Activated naive CD4-positive, alpha-beta T cell treated with anti-CD3 and anti-CD28 coated beads, Interleukin-2, amount 50 U/mL, for 24 hours (primary cell): ENCODE data around the gene PANK4.

Experiments used
- H3K27ac Mint-ChIP-seq: one replicate; pipeline ENCODE4 v1.8.0; 2021; ENCODE audit warnings: mild to moderate bottlenecking, mixed read lengths
- H3K27me3 Mint-ChIP-seq: one replicate; pipeline ENCODE4 v1.8.0; 2021; ENCODE audit warnings: mixed read lengths
- H3K36me3 Mint-ChIP-seq: one replicate; pipeline ENCODE4 v1.8.0; 2021; ENCODE audit warnings: mixed read lengths
- H3K4me1 Mint-ChIP-seq: one replicate; pipeline ENCODE4 v1.8.0; 2021; ENCODE audit warnings: mixed read lengths
- H3K4me3 Mint-ChIP-seq: one replicate; pipeline ENCODE4 v1.8.0; 2021; ENCODE audit warnings: mild to moderate bottlenecking, mixed read lengths
- H3K9me3 Mint-ChIP-seq: one replicate; pipeline ENCODE4 v1.8.0; 2021; ENCODE audit warnings: mixed read lengths

PANK4 gene

GRCh38 chr1:2494323-2494693 is 32.1 kb downstream of the PANK4 start:
- H3K36me3 Mint-ChIP-seq = peaks cover 3% of the 10 kb centered on the region
- H3K27me3 Mint-ChIP-seq = no peaks in the 10 kb centered on the region
- no peak overlapping the region for H3K4me3 Mint-ChIP-seq
- H3K9me3 Mint-ChIP-seq = no peaks in the 10 kb centered on the region
- H3K4me1 Mint-ChIP-seq = peaks cover 17% of the 10 kb centered on the region
- no peak overlapping the region for H3K27ac Mint-ChIP-seq

GRCh38 chr1:2493691-2494322 is 32.6 kb downstream of the PANK4 start:
- Mint-ChIP-seq H3K4me1 (peaks cover 13% of the 10 kb centered on the region), H3K27ac (peak overlapping the region; percentile 35), H3K4me3 (no peak overlapping the region), H3K27me3 (no peaks in the 10 kb centered on the region), H3K9me3 (no peaks in the 10 kb centered on the region), H3K36me3 (peaks cover 7% of the 10 kb centered on the region)

GRCh38 chr1:2493218-2493617 is 33.2 kb downstream of the PANK4 start:
- Mint-ChIP-seq H3K27me3 (no peaks in the 10 kb centered on the region), H3K4me1 (peaks cover 13% of the 10 kb centered on the region), H3K4me3 (no peak overlapping the region), H3K9me3 (no peaks in the 10 kb centered on the region), H3K36me3 (peaks cover 12% of the 10 kb centered on the region), H3K27ac (no peak overlapping the region)

GRCh38 chr1:2492091-2492490 is 34.3 kb downstream of the PANK4 start:
- H3K27ac Mint-ChIP-seq = no peak overlapping the region
- H3K4me1 Mint-ChIP-seq = peaks cover 13% of the 10 kb centered on the region

GRCh38 chr1:2489615-2490014 is 36.8 kb downstream of the PANK4 start:
- H3K27ac Mint-ChIP-seq = no peak overlapping the region

More at GRCh38 chr1:2492091-2492490, 34.3 kb downstream of the PANK4 start:
- Mint-ChIP-seq H3K9me3 (no peaks in the 10 kb centered on the region), H3K4me3 (no peak overlapping the region), H3K27me3 (no peaks in the 10 kb centered on the region), H3K36me3 (peaks cover 20% of the 10 kb centered on the region)

GRCh38 chr1:2488688-2489087 is 37.7 kb downstream of the PANK4 start:
- Mint-ChIP-seq H3K4me1 (peaks cover 7% of the 10 kb centered on the region), H3K36me3 (peaks cover 20% of the 10 kb centered on the region), H3K9me3 (no peaks in the 10 kb centered on the region), H3K27me3 (no peaks in the 10 kb centered on the region), H3K27ac (peak overlapping the region; percentile 9), H3K4me3 (no peak overlapping the region)

More at GRCh38 chr1:2489615-2490014, 36.8 kb downstream of the PANK4 start:
- no peaks in the 10 kb centered on the region for H3K9me3 Mint-ChIP-seq
- no peak overlapping the region for H3K4me3 Mint-ChIP-seq
- H3K27me3 Mint-ChIP-seq = no peaks in the 10 kb centered on the region
- H3K4me1 Mint-ChIP-seq = peaks cover 13% of the 10 kb centered on the region
- H3K36me3 Mint-ChIP-seq = peaks cover 20% of the 10 kb centered on the region

- Mint-ChIP-seq H3K9me3 (no peaks in the 10 kb centered on the region), H3K4me1 (no peaks in the 10 kb centered on the region), H3K4me3 (no peak overlapping the region), H3K36me3 (peaks cover 20% of the 10 kb centered on the region), H3K27ac (no peak overlapping the region), H3K27me3 (no peaks in the 10 kb centered on the region)
Measured at GRCh38 chr1:2486558-2486957, 39.8 kb downstream of the PANK4 start.

- Mint-ChIP-seq H3K4me3 (no peak overlapping the region), H3K36me3 (peaks cover 17% of the 10 kb centered on the region), H3K27me3 (no peaks in the 10 kb centered on the region), H3K4me1 (no peaks in the 10 kb centered on the region), H3K27ac (no peak overlapping the region), H3K9me3 (no peaks in the 10 kb centered on the region)
Measured at GRCh38 chr1:2486041-2486440, 40.4 kb downstream of the PANK4 start.

GRCh38 chr1:2483970-2484369 is 42.4 kb downstream of the PANK4 start:
- Mint-ChIP-seq H3K27me3 (no peaks in the 10 kb centered on the region), H3K9me3 (no peaks in the 10 kb centered on the region), H3K27ac (no peak overlapping the region), H3K4me1 (no peaks in the 10 kb centered on the region), H3K36me3 (peaks cover 15% of the 10 kb centered on the region), H3K4me3 (no peak overlapping the region)

- Mint-ChIP-seq H3K36me3 (peaks cover 7% of the 10 kb centered on the region), H3K27me3 (no peaks in the 10 kb centered on the region), H3K4me1 (no peaks in the 10 kb centered on the region), H3K27ac (no peak overlapping the region), H3K4me3 (no peak overlapping the region), H3K9me3 (no peaks in the 10 kb centered on the region)
Measured at GRCh38 chr1:2483026-2483425, 43.4 kb downstream of the PANK4 start.

- Mint-ChIP-seq H3K36me3 (peaks cover 3% of the 10 kb centered on the region), H3K4me3 (no peak overlapping the region), H3K9me3 (no peaks in the 10 kb centered on the region), H3K4me1 (no peaks in the 10 kb centered on the region), H3K27me3 (no peaks in the 10 kb centered on the region), H3K27ac (no peak overlapping the region)
Measured at GRCh38 chr1:2482588-2482987, 43.8 kb downstream of the PANK4 start.

GRCh38 chr1:2481885-2482284 is 44.5 kb downstream of the PANK4 start:
- no peaks in the 10 kb centered on the region for H3K36me3 Mint-ChIP-seq
- no peaks in the 10 kb centered on the region for H3K9me3 Mint-ChIP-seq
- H3K4me3 Mint-ChIP-seq = no peak overlapping the region
- no peaks in the 10 kb centered on the region for H3K27me3 Mint-ChIP-seq
- no peak overlapping the region for H3K27ac Mint-ChIP-seq
- no peaks in the 10 kb centered on the region for H3K4me1 Mint-ChIP-seq

- Mint-ChIP-seq H3K27ac (no peak overlapping the region), H3K9me3 (no peaks in the 10 kb centered on the region), H3K36me3 (no peaks in the 10 kb centered on the region), H3K4me1 (no peaks in the 10 kb centered on the region), H3K4me3 (no peak overlapping the region), H3K27me3 (no peaks in the 10 kb centered on the region)
Measured at GRCh38 chr1:2480986-2481364, 45.4 kb downstream of the PANK4 start.

- no peaks in the 10 kb centered on the region for H3K9me3 Mint-ChIP-seq
- no peak overlapping the region for H3K27ac Mint-ChIP-seq
- no peaks in the 10 kb centered on the region for H3K27me3 Mint-ChIP-seq
- no peak overlapping the region for H3K4me3 Mint-ChIP-seq
- no peaks in the 10 kb centered on the region for H3K36me3 Mint-ChIP-seq
- no peaks in the 10 kb centered on the region for H3K4me1 Mint-ChIP-seq
Measured at GRCh38 chr1:2480236-2480985, 46.0 kb downstream of the PANK4 start.

- no peaks in the 10 kb centered on the region for H3K4me1 Mint-ChIP-seq
- H3K4me3 Mint-ChIP-seq = no peak overlapping the region
- H3K36me3 Mint-ChIP-seq = no peaks in the 10 kb centered on the region
- H3K27ac Mint-ChIP-seq = no peak overlapping the region
- H3K27me3 Mint-ChIP-seq = no peaks in the 10 kb centered on the region
- H3K9me3 Mint-ChIP-seq = no peaks in the 10 kb centered on the region
Measured at GRCh38 chr1:2479618-2480017, 46.8 kb downstream of the PANK4 start.

GRCh38 chr1:2479186-2479585 is 47.2 kb downstream of the PANK4 start:
- no peak overlapping the region for H3K4me3 Mint-ChIP-seq
- no peaks in the 10 kb centered on the region for H3K4me1 Mint-ChIP-seq
- H3K36me3 Mint-ChIP-seq = no peaks in the 10 kb centered on the region
- no peak overlapping the region for H3K27ac Mint-ChIP-seq
- no peaks in the 10 kb centered on the region for H3K9me3 Mint-ChIP-seq
- no peaks in the 10 kb centered on the region for H3K27me3 Mint-ChIP-seq
